ENCODE results near the gene PRKACG. TPM values are rescaled to one million over a fixed set of nuclear protein-coding genes. Genes with fewer than 3 reads are reported as not detected.

Gene PRKACG
- total RNA-seq, 2 donors from 2014 or later = not detected

GRCh38 chr9:69020301-69021145, 6.6 kb upstream of the PRKACG start:
- DNase-seq (ENCODE audit: low spot score) = no peak
- Histone ChIP-seq H3K4me3 (no peak overlapping the region), H3K4me1 (no peaks in the 10 kb centered on the region), H3K9me3 (no peaks in the 10 kb centered on the region), H3K27me3 (no peaks in the 10 kb centered on the region), H3K27ac (no peak overlapping the region), H3K36me3 (no peaks in the 10 kb centered on the region)
- TF ChIP-seq CTCF (IDR thresholded peaks at IDR 0.05) = no peak

- no peak for DNase-seq (ENCODE audit: low spot score)
- Histone ChIP-seq H3K36me3 (no peaks in the 10 kb centered on the region), H3K9me3 (no peaks in the 10 kb centered on the region), H3K27ac (no peak overlapping the region), H3K4me3 (no peak overlapping the region), H3K27me3 (no peaks in the 10 kb centered on the region), H3K4me1 (no peaks in the 10 kb centered on the region)
- TF ChIP-seq CTCF (IDR thresholded peaks at IDR 0.05) = no peak
These were observed 5.9 kb upstream of the PRKACG start for GRCh38 chr9:69019808-69020207.

- Histone ChIP-seq H3K36me3 (no peaks in the 10 kb centered on the region), H3K9me3 (no peaks in the 10 kb centered on the region), H3K4me1 (no peaks in the 10 kb centered on the region), H3K4me3 (no peak overlapping the region), H3K27ac (no peak overlapping the region), H3K27me3 (no peaks in the 10 kb centered on the region)
- DNase-seq (ENCODE audit: low spot score) = no peak
- TF ChIP-seq CTCF (IDR thresholded peaks at IDR 0.05) = no peak
These were observed 4.8 kb upstream of the PRKACG start for GRCh38 chr9:69018737-69019136.

- H3K9me3 ChIP-seq = no peaks in the 10 kb centered on the region
- no peak overlapping the region for H3K27ac ChIP-seq
- no peak for TF ChIP-seq CTCF (IDR thresholded peaks at IDR 0.05)
- H3K27me3 ChIP-seq = no peaks in the 10 kb centered on the region
- H3K36me3 ChIP-seq = no peaks in the 10 kb centered on the region
- no peak overlapping the region for H3K4me3 ChIP-seq
- no peaks in the 10 kb centered on the region for H3K4me1 ChIP-seq
- DNase-seq (ENCODE audit: low spot score) = no peak
These were observed 2.5 kb upstream of the PRKACG start for GRCh38 chr9:69016191-69017096.

- Histone ChIP-seq H3K27me3 (no peaks in the 10 kb centered on the region), H3K27ac (no peak overlapping the region), H3K4me3 (no peak overlapping the region), H3K36me3 (no peaks in the 10 kb centered on the region), H3K9me3 (no peaks in the 10 kb centered on the region), H3K4me1 (no peaks in the 10 kb centered on the region)
- DNase-seq (ENCODE audit: low spot score) = no peak
- no peak for TF ChIP-seq CTCF (IDR thresholded peaks at IDR 0.05)
These were observed 558 bp downstream of the PRKACG start for GRCh38 chr9:69013382-69013727.

Measured in right atrium auricular region (tissue), 2 donors.